ENCODE data around the gene FES.

Gene FES

GRCh38 chr15:90857337-90857736 lies 27.0 kb upstream of the FES start:
- H3K4me3 Mint-ChIP-seq, result no peak overlapping the region
- peak overlapping the region; percentile 65 for H3K27ac Mint-ChIP-seq
- no peaks in the 10 kb centered on the region for H3K9me3 Mint-ChIP-seq
- peaks cover 40% of the 10 kb centered on the region for H3K4me1 Mint-ChIP-seq
- H3K27me3 Mint-ChIP-seq, result no peaks in the 10 kb centered on the region
- no peaks in the 10 kb centered on the region for H3K36me3 Mint-ChIP-seq

DNA sequence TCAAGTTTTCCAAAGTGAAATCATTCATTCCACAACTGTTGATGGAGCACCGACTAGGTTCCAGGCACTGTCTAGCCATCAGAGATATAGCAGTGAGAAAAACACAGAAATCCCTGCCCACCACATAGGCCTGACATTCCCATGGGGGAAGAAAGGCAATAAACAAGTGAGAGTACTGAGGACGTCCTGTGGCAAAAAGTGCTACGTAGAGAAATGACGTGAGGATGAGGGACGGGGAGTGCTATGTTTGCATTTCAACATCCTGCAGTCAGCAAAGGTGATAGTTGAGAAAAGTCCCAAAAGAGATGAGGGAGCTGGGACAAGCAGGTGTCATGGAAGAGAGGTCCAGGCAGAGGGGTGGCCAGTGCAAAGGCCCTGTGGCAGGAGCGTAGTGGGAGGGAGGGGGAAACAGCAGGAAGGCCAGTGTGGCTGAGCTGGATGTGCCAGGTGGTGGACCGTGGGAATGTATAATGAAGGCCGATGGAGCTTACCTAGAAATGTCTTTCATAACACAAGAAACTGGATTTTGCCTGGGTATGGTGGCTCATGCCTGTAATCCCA lies 26.3 kb upstream of the FES start:
- H3K9me3 Mint-ChIP-seq, result no peaks in the 10 kb centered on the region
- H3K27me3 Mint-ChIP-seq, result no peaks in the 10 kb centered on the region
- H3K4me3 Mint-ChIP-seq, result no peak overlapping the region
- H3K4me1 Mint-ChIP-seq, result peaks cover 34% of the 10 kb centered on the region
- no peaks in the 10 kb centered on the region for H3K36me3 Mint-ChIP-seq
- peak overlapping the region; percentile 76 for H3K27ac Mint-ChIP-seq

- H3K36me3 Mint-ChIP-seq, result no peaks in the 10 kb centered on the region
- peak overlapping the region; percentile 17 for H3K27ac Mint-ChIP-seq
- no peaks in the 10 kb centered on the region for H3K9me3 Mint-ChIP-seq
- no peak overlapping the region for H3K4me3 Mint-ChIP-seq
- H3K27me3 Mint-ChIP-seq, result no peaks in the 10 kb centered on the region
- H3K4me1 Mint-ChIP-seq, result peaks cover 30% of the 10 kb centered on the region
Measured at GRCh38 chr15:90859234-90860131, 24.8 kb upstream of the FES start.

- no peak overlapping the region for H3K27ac Mint-ChIP-seq
- H3K27me3 Mint-ChIP-seq, result no peaks in the 10 kb centered on the region
- H3K9me3 Mint-ChIP-seq, result no peaks in the 10 kb centered on the region
- H3K4me1 Mint-ChIP-seq, result peaks cover 25% of the 10 kb centered on the region
- no peaks in the 10 kb centered on the region for H3K36me3 Mint-ChIP-seq
- H3K4me3 Mint-ChIP-seq, result no peak overlapping the region
Measured at GRCh38 chr15:90860450-90860849, 23.9 kb upstream of the FES start.

- H3K36me3 Mint-ChIP-seq, result no peaks in the 10 kb centered on the region
- no peaks in the 10 kb centered on the region for H3K27me3 Mint-ChIP-seq
- no peaks in the 10 kb centered on the region for H3K9me3 Mint-ChIP-seq
- no peak overlapping the region for H3K27ac Mint-ChIP-seq
- H3K4me1 Mint-ChIP-seq, result peaks cover 21% of the 10 kb centered on the region
- H3K4me3 Mint-ChIP-seq, result no peak overlapping the region
Measured at GRCh38 chr15:90860942-90861675, 23.2 kb upstream of the FES start.

DNA sequence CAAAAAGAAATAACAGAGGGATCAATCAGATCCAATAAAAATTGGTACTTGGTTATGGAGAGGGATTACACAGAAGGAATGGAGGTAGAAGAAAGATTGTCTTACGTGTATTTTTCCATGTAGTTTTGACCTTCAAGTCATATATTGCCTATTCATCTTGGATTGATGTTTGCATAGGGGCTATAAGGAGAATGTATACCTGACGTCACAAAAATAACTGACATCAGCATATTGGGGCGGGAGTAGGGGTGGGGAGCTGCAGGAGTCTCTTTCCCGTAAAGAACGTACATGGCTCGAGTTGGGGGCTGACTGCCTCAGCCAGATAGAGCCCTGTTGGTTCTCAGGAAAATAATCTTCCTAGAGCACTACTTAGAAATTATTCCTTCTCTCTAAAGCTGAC lies 21.8 kb upstream of the FES start:
- no peak overlapping the region for H3K4me3 Mint-ChIP-seq
- peaks cover 11% of the 10 kb centered on the region for H3K4me1 Mint-ChIP-seq
- peak overlapping the region; percentile 10 for H3K27ac Mint-ChIP-seq
- no peaks in the 10 kb centered on the region for H3K36me3 Mint-ChIP-seq
- H3K9me3 Mint-ChIP-seq, result no peaks in the 10 kb centered on the region
- no peaks in the 10 kb centered on the region for H3K27me3 Mint-ChIP-seq

DNA sequence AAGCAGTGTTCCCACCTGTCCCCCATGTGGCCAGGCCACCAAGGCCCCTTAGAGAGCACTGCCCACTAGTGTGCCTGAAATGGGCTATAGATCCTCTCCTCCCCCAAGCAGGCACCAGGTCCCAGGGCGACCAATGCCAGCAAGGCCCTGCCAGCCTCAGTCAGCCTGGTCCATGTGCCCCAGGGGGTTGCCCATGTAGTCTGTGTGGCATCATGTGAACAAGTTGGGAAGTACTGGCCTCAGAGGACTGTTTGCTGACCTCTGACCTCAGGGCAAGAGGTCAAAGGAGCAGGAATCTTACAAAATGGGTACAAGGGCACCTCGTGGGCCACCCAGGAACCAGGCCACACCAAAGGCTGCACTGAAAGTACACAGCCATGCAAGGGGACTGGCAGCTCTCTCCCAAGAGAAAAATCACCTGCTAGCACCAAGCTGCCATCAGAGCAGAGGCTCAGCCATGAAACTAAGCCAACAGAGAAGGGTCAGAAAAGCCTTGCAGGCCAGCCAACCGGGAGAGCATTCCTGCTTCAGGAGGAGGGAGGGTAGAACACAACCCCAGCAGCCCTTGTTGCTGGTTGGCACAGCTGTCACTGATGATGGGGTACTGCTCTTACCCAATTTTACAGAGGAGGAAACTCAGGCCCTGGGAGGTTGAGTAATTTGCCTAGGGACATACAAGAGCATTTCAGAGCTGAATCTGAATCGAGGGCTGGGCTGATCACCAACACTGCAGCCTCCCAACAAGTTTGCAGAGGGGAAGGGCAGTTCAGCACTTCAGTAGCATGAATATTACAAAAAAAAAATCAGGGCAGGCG lies 21.1 kb upstream of the FES start:
- Mint-ChIP-seq H3K36me3 (no peaks in the 10 kb centered on the region), H3K27me3 (no peaks in the 10 kb centered on the region), H3K9me3 (no peaks in the 10 kb centered on the region), H3K4me1 (peaks cover 7% of the 10 kb centered on the region), H3K27ac (no peak overlapping the region), H3K4me3 (no peak overlapping the region)

DNA sequence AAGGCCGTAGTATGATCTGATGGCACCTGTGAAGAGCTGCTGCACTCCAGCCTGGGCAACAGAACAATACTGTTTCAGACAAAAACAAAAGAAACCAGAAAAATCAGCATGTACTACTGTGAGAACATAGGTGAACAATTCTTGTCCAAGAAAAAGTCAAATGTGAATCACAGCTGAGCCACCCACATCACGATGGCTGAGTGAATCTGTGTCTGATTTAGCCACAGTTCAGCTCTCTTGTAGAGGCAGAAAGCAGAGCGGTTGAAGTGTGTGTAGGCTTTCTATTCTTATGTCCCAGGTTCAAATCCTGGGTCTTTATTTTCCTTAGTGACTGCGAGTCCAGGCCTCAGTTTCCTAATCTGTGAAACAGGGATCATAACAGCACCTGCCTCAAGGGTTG lies 20.3 kb upstream of the FES start:
- H3K9me3 Mint-ChIP-seq, result no peaks in the 10 kb centered on the region
- H3K36me3 Mint-ChIP-seq, result no peaks in the 10 kb centered on the region
- H3K4me3 Mint-ChIP-seq, result no peak overlapping the region
- H3K27me3 Mint-ChIP-seq, result no peaks in the 10 kb centered on the region
- no peak overlapping the region for H3K27ac Mint-ChIP-seq
- H3K4me1 Mint-ChIP-seq, result peaks cover 15% of the 10 kb centered on the region

- Mint-ChIP-seq H3K9me3 (no peaks in the 10 kb centered on the region), H3K27me3 (no peaks in the 10 kb centered on the region), H3K27ac (no peak overlapping the region), H3K36me3 (no peaks in the 10 kb centered on the region), H3K4me1 (peaks cover 17% of the 10 kb centered on the region), H3K4me3 (no peak overlapping the region)
Measured at GRCh38 chr15:90864507-90864906, 19.8 kb upstream of the FES start.

GRCh38 chr15:90865702-90866101 lies 18.6 kb upstream of the FES start:
- Mint-ChIP-seq H3K9me3 (no peaks in the 10 kb centered on the region), H3K36me3 (no peaks in the 10 kb centered on the region), H3K27ac (no peak overlapping the region), H3K4me3 (no peak overlapping the region), H3K4me1 (peaks cover 29% of the 10 kb centered on the region), H3K27me3 (no peaks in the 10 kb centered on the region)

- Mint-ChIP-seq H3K9me3 (no peaks in the 10 kb centered on the region), H3K4me1 (peaks cover 31% of the 10 kb centered on the region), H3K27ac (no peak overlapping the region), H3K27me3 (no peaks in the 10 kb centered on the region), H3K36me3 (no peaks in the 10 kb centered on the region), H3K4me3 (no peak overlapping the region)
Measured at GRCh38 chr15:90866161-90866715, 18.1 kb upstream of the FES start.

DNA sequence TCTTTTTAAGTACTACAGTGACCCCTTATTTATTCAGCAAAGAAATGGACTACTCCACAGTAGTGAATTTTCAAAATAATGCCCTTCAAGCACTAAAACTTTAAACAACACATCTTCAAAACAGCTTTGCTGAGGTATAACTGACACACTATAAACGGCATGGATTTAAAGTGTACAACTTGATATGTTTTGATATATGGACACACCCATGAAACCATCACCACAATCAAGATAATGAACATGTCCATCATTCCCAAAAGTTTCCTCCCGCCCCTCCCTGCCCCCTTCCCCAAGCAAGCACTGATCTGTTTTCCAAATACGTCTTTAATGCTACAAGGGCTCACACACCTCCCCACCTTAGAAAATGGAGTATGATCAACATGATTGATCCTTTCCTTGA lies 17.5 kb upstream of the FES start:
- H3K4me3 Mint-ChIP-seq, result no peak overlapping the region
- H3K27me3 Mint-ChIP-seq, result no peaks in the 10 kb centered on the region
- no peaks in the 10 kb centered on the region for H3K36me3 Mint-ChIP-seq
- peaks cover 31% of the 10 kb centered on the region for H3K4me1 Mint-ChIP-seq
- no peaks in the 10 kb centered on the region for H3K9me3 Mint-ChIP-seq
- H3K27ac Mint-ChIP-seq, result peak overlapping the region; percentile 24

DNA sequence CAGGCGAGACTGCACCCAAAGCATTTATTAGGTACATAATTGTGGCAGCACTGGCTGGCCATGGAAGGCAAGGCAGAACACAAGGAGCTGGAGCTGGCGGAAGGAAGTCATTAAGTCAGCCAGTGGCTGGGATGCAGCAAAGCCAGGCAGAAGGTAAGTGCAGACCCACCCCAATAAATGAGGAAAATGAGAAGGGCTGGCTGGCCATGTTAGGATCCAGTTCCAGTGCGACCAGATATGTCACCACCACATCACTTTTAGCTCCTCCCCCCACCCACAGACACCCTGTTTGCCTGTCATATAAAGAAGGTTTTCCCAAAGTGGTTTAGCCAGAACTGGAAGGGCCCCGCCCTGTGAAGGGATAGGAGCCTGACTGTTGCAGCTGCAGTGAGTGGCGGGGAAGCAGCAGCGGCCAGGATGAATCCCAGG lies 16.0 kb upstream of the FES start, which contains the start of gene FURIN:
TSS of gene FURIN (plus strand) at position 328 of the 429 bp plus-strand sequence. CDS start 7,153 bp downstream, outside the sequence.
- H3K27ac Mint-ChIP-seq, result peak within 1 kb of the TSS; percentile 77
- no peaks in the 10 kb centered on the region for H3K9me3 Mint-ChIP-seq
- H3K4me1 Mint-ChIP-seq, result peaks cover 40% of the 10 kb centered on the region
- no peaks in the 10 kb centered on the region for H3K36me3 Mint-ChIP-seq
- peak within 1 kb of the TSS; percentile 86 for H3K4me3 Mint-ChIP-seq
- no peaks in the 10 kb centered on the region for H3K27me3 Mint-ChIP-seq

- Mint-ChIP-seq H3K9me3 (no peaks in the 10 kb centered on the region), H3K4me3 (peak overlapping the region; percentile 86), H3K27ac (peak overlapping the region; percentile 77), H3K27me3 (no peaks in the 10 kb centered on the region), H3K4me1 (peaks cover 42% of the 10 kb centered on the region), H3K36me3 (no peaks in the 10 kb centered on the region)
Measured at GRCh38 chr15:90869140-90869541, 15.2 kb upstream of the FES start.

Measured in activated naive CD4-positive, alpha-beta T cell treated with anti-CD3 and anti-CD28 coated beads, Interleukin-2, amount 50 U/mL, for 24 hours (primary cell).